HG03095 (cell line): ENCODE data around the gene SPTBN1.
"Not testable (repeated sequence)": the region's sequence is repeated elsewhere in the genome, so short reads cannot be mapped to it uniquely, and the experiment has no call there.

Experiments used
- ATAC-seq: cut with Tn5 transposase; IDR thresholded peaks from one replicate; pipeline ENCODE4 v1.9.1; 2021; ENCODE audit warnings: moderate library complexity; ENCODE audit not compliant: unreplicated experiment

Gene SPTBN1

GRCh38 chr2:54468673-54469072, 12.5 kb downstream of the SPTBN1 start:
- ATAC-seq, result no peak

DNA sequence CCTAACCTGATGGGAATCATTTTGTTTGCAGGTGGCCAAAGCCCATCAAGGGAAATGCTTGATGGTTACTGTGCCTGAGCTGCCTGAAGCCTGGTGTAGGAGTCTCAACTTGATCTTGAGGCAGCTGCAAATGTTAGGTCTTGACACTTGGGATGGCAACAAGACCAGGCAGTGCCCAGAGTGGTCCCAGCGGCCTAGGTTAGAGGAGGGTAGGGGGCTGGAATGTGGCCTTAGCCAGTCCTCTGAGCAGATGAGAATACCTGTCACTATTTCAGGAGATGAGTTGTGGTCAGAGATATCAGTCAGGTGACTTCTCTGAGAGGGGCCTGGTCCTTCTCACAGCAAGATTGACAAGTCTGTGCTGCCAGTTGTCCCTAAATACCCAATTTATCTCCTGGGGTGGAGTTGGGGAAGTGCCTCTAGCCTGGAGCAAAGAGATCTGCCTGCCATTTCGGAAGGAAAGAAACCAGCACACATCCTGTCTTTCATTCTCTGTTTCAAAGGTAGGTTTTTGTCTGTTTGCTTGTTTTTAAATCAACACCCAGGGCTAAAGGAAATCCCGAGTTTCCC, 13.4 kb downstream of the SPTBN1 start:
- ATAC-seq, result no peak

GRCh38 chr2:54470266-54470938, 14.3 kb downstream of the SPTBN1 start:
- no peak for ATAC-seq

- no peak for ATAC-seq
Measured at GRCh38 chr2:54471221-54471711, 15.1 kb downstream of the SPTBN1 start.

DNA sequence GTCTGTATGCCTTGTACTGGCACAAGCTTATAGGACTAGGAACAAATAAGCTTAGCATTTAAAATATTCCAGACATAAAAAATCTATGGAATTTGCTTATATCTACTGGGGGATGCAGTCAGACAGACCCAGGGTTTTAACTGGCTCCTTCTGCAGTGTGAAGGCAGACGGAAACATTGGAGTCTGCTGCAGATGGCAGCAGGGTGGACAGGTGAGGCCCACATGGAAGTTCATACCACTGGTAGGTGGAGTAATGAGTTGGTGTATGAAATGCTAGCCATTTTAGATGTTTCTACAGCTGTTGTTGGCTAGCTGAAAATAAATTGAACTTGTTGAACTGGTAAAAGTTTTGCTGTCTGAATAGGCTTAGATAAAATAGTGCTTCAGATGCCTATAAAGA, 17.7 kb downstream of the SPTBN1 start:
- ATAC-seq, result no peak

DNA sequence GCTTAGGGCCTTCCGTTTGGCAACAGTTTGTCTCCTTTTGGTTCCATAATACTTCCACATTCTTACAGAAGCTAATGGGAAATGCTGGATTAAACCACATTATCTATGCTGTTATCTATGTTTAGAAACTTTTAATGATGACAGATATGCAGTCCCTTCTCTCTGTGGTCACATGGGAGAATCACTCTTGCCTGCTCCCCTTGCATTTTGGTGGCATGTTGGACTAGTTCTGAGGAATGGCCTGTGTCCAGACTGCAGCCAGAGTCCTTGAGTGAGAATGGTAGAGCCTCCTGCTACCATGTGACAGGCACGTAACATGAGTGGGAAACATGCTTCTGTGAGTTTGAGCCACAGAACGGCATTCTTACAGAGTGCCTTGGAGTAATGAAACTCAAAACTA, 19.2 kb downstream of the SPTBN1 start:
- no peak for ATAC-seq

- ATAC-seq, result no peak
Measured at GRCh38 chr2:54475919-54476318, 19.8 kb downstream of the SPTBN1 start.

DNA sequence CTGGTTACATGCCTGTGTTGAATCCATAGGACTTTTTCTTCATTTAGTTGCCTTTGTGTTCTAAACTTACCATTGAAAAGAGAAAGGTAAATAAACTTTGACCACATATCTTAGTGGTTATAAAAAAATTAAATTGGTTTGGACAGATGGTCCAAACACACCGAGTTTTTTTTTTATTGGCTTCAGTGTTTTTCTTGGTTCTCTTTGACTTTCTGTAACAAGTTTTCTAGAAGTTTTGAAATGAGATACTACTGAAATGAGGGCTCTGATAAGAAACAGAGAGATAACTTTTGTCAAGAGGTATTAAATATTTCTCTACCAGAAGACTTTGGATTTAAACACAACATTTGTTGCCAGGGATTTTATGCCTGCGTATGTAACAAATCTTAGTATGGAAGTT, 20.7 kb downstream of the SPTBN1 start:
- no peak for ATAC-seq

DNA sequence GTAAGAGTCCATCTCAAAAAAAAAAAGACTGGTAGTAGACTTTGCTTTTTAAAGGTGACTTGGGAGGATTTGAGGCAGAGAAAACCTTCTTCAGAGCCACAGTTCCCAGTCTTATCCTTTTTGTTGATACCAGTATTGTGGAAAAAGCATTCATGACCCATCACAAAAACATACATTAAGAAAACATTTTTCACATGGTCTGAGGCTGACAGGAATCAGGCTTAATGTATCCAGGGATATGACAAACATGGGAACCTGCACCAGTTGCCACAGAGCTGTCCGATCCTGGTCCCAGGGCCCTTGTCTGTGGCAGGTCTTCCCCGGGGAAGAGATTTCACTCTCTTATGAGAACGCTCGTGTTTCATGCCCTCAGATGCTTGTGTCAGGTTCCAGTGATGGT, 21.8 kb downstream of the SPTBN1 start:
- no peak for ATAC-seq

DNA sequence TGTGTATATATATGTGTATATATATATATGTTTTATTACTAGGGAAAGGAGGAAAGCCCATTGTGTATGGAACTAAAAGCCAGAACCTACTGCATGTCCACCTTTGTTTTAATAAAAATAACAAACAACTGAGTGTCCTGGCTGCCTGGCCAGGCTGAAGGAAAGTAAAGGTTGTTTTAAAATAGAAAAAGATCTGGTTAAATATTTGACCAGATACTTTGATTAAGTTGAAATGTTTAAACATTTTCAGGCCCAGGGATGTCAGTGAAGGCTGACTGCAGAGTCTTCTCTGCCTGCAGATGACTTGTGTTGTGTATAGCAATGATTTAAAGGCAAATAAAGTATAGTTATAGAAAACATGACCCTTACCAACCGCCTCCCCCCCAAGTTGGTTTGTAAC, 22.8 kb downstream of the SPTBN1 start:
- no peak for ATAC-seq

DNA sequence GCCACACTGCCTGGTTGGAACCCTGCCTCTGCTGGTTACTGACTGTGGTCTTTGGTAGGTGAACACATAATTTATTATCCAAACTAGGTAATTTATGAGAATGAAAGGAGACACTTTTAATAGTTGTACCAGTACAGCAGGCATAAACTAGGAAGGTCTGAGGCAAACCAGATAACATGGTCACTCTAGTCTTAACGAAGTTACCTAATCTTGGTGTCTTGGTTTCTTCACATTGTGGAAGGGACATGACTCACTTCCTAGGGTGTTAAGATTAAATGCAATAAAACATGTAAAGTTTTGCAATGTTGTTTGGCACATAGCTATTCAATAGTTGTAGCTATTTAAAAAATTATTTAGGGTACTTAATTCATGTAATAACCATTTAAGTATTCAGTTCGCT, 23.3 kb downstream of the SPTBN1 start:
- ATAC-seq, result no peak

DNA sequence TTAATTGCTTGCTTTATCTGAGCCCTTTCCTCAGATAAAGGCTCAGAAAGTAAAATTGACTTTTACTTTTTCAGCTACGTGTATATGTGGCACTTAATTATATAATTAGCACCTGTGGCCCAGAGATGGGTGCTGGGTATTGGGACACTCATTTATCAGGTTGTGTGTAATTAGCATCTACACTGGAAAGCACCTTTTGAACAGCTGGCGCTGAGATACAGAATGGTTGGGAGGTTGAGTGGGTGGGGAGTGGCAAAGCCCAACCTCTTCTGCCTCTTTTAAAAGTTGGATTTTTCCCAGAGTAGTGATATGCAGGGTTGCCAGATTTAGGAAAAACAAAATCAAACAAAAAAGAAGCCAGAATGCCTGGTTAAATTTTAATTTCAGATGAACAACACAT, 23.9 kb downstream of the SPTBN1 start:
- no peak for ATAC-seq

DNA sequence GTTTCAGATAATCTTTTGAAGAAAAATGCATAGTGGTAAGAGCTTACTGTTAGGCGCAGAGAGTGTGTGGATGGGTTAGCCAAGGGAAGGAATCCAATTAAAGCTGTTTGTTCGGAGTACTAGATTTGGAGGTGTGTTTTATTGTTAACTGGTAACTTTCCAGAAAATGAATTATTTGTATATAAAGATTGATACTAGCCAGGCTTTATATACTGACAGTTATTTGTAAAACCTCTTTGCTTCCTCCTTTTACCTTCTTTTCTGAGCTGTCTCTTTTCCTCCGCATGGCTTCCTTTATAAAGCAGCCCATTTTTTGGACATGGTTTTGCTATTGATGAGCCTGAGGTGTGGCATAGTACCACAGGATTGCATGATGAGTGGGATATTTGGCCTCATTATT, 25.6 kb downstream of the SPTBN1 start:
- ATAC-seq, result no peak

GRCh38 chr2:54482715-54483114, 26.6 kb downstream of the SPTBN1 start:
- no peak for ATAC-seq

GRCh38 chr2:54483426-54483825, 27.3 kb downstream of the SPTBN1 start:
- no peak for ATAC-seq

- ATAC-seq, result not testable (repeated sequence)
Measured at GRCh38 chr2:54485756-54486155, 29.6 kb downstream of the SPTBN1 start.

DNA sequence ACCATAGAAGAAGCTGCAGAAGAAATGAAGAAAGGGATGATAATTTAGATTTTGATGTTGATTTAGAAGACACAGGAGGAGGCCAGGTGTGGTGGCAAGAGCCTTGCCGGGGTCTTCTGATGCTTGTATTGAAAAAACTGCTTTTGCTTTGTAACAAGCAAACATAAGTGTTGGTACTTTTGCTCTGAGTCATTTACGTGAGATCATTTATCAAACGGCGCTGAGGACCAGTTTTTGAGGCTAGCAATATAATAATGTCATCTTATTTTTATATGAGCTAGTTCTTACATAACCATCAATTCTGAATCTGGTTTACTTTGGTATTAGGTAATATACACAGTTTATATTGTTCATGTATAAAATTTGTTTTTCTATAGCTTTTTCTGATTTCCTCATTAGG, 30.6 kb downstream of the SPTBN1 start:
- no peak for ATAC-seq

DNA sequence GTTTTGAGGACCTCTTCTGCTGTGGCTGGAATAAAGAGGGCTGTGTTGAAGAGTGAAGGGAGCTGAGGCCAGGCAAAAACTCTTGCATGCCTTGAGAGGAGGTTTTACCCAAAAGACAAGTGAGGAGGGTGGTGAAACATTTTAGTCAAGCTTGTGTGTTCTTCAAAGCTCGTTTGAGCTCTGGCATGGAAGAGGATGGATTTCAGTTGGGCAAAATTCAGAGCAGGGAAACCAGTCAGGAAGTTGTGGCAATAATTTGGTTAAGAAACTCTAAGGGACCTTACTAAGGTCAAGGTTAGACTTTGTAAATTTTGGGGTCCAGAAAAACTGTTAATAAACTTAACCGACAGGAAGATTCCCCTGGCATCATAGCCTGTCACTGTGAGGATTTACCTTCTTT, 34.7 kb downstream of the SPTBN1 start:
- ATAC-seq, result no peak

DNA sequence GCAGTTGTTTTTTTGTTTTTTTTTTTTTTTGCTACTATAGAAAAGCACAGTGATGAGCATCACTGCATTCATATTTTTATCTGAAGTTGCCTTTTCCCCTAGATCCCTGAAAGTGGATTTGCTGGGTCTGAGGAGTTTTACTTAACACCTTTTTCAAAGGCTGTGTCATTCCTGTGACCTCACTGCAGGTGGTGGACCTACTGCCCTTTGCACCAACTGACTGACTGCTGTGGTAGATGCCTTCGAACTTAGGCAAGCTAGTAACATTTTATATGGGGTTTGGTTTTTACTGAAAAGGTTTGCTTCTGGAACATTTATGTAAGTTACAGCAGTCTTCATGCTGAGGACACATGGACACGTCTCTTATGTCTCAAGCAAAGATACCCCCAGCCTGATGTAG, 36.2 kb downstream of the SPTBN1 start:
- ATAC-seq, result no peak

DNA sequence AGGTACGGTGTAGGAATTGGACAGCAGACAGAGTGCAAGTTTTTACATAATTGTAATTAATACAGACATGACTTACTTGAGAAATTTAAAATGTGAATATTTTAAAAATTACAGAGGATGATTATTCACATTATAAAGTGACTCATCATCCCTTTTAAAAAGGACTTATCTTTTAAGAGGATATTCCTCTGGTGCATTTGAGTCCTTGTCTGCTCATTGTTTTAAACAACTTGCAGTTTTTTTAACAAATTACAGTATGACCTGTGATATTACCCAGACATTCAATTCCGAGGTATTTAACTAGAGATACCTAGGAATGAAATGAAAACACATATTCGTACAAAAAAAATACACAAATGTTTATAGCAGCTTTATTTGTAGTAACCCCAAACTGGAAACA, 38.0 kb downstream of the SPTBN1 start:
- ATAC-seq, result no peak

- ATAC-seq, result no peak
Measured at GRCh38 chr2:54496920-54497319, 40.8 kb downstream of the SPTBN1 start.

GRCh38 chr2:54497763-54498680, 41.9 kb downstream of the SPTBN1 start:
- ATAC-seq, result no peak
